Hepatocyte (in vitro differentiated cells): ENCODE measurements around the gene SIM2. TPM values are rescaled to one million over a fixed set of nuclear protein-coding genes. Genes with fewer than 3 reads are reported as not detected.

Source experiments
- DNase-seq: peaks from one replicate; pipeline ENCODE4 v3.0.0-alpha.2; 2016; ENCODE audit warnings: low spot score
- H2AFZ ChIP-seq: fragments of 200-600 bp; sonication (generic); 2 replicates; pipeline ENCODE4 v1.6.0; 2016; ENCODE audit warnings: antibody characterized with exemption, mild to moderate bottlenecking
- H3K27ac ChIP-seq: fragments of 200-600 bp; sonication (generic); 2 replicates; pipeline ENCODE4 v1.5.1; 2016; ENCODE audit warnings: mild to moderate bottlenecking
- H3K27me3 ChIP-seq: fragments of 200-600 bp; sonication (generic); 2 replicates; pipeline ENCODE4 v1.6.1; 2016
- H3K36me3 ChIP-seq: fragments of 200-600 bp; sonication (generic); replicated peaks from 2 replicates; pipeline ENCODE4 v1.5.1; 2016; ENCODE audit warnings: low read depth; ENCODE audit not compliant: insufficient read depth
- H3K4me1 ChIP-seq: fragments of 200-600 bp; sonication (generic); 2 replicates; pipeline ENCODE4 v1.5.1; 2016; ENCODE audit warnings: mild to moderate bottlenecking, moderate library complexity; ENCODE audit not compliant: insufficient read depth
- H3K4me2 ChIP-seq: fragments of 200-600 bp; sonication (generic); 2 replicates; pipeline ENCODE4 v1.6.0; 2016
- H3K4me3 ChIP-seq: fragments of 200-600 bp; sonication (generic); 2 replicates; pipeline ENCODE4 v1.5.1; 2016; ENCODE audit warnings: mild to moderate bottlenecking
- H3K79me2 ChIP-seq: fragments of 200-600 bp; sonication (generic); 2 replicates; pipeline ENCODE4 v1.6.0; 2017; ENCODE audit warnings: mild to moderate bottlenecking
- H3K9me2 ChIP-seq: fragments of 200-600 bp; sonication (generic); replicated peaks from 2 replicates; pipeline ENCODE4 v1.6.0; 2017; ENCODE audit warnings: mild to moderate bottlenecking; ENCODE audit not compliant: insufficient read depth
- H3K9me3 ChIP-seq: fragments of 200-600 bp; sonication (generic); 2 replicates; pipeline ENCODE4 v1.5.1; 2016; ENCODE audit warnings: low read depth, mild to moderate bottlenecking
- H4K20me1 ChIP-seq: fragments of 200-600 bp; sonication (generic); 2 replicates; pipeline ENCODE4 v1.6.0; 2016; ENCODE audit warnings: mild to moderate bottlenecking; ENCODE audit not compliant: insufficient read depth, poor library complexity, severe bottlenecking
- EZH2 ChIP-seq: fragments of 200-600 bp; sonication (generic); IDR thresholded peaks from 2 replicates; pipeline ENCODE4 v1.6.1; 2016; ENCODE audit warnings: antibody characterized with exemption, mild to moderate bottlenecking, borderline replicate concordance
- EZH2phosphoT487 ChIP-seq: fragments of 200-600 bp; sonication (generic); IDR thresholded peaks from one replicate; pipeline ENCODE4 v1.6.1; 2018; ENCODE audit warnings: antibody characterized with exemption, mild to moderate bottlenecking, low read depth, moderate library complexity; ENCODE audit not compliant: unreplicated experiment, severe bottlenecking
- WGBS: methylation state at CpG from one replicate; pipeline ENCODE4 v1.1.6; 2016; ENCODE audit warnings: low lambda C conversion rate; ENCODE audit errors: missing lambda C conversion rate; 5-methylcytosine and 5-hydroxymethylcytosine counted together
- polyA plus RNA-seq: library from polyadenylated mRNA; unstranded; fragments of >200 nt; fragmentation: Nextera tagmentation; extraction: Ambion mirVana; gene quantifications from 2 replicates; pipeline ENCODE4 v1.2.1, GENCODE V29; 2016
- total RNA-seq: library from RNA; depleted of rRNA; stranded (reverse); fragments of >200 nt; gene quantifications from 2 replicates; pipeline ENCODE4 v1.2.3, GENCODE V29; 2014
- TF ChIP-seq, protein P1 (sequence below): fragments of 200-600 bp; sonication (generic); IDR thresholded peaks from 2 replicates; pipeline ENCODE4 v1.5.1; 2016; ENCODE audit warnings: antibody characterized with exemption, mild to moderate bottlenecking; ENCODE audit not compliant: poor library complexity

Gene SIM2
- total and polyA plus RNA-seq, 2 experiments from 2014 or later: 0.20 to 0.35 TPM

DNA sequence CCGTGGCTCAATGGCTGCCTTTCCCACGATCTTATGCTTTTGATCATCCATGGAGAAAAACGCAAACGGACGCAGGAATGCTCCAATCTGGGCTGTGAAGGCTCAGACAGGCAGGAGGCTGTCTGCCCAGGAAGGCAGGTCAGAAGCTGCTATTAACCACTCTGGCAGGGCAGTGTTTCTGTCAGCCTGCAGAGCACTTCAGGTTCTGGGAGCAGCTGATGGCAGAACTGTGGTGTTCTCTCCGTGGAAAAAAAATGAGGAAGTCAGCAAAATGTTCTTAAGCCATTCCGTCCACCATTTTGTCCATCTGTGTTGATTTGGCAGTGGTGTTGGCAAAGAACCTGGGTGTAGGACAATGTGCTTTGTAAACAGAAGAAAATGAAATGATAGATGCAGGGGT lies 91.7 kb downstream of the SIM2 start:
- Histone ChIP-seq H3K27ac (no peak overlapping the region), H3K4me3 (no peak overlapping the region), H3K4me2 (no peak overlapping the region), H3K36me3 (no peaks in the 10 kb centered on the region), H3K9me3 (no peaks in the 10 kb centered on the region), H2AFZ (no peak overlapping the region), H3K79me2 (no peaks in the 10 kb centered on the region), H4K20me1 (no peaks in the 10 kb centered on the region), H3K27me3 (no peaks in the 10 kb centered on the region), H3K4me1 (peaks cover 6% of the 10 kb centered on the region), H3K9me2 (no peaks in the 10 kb centered on the region)
- 79% methylated on average over 7 of the region's 7 CpGs for WGBS
- TF ChIP-seq, protein P1, sequence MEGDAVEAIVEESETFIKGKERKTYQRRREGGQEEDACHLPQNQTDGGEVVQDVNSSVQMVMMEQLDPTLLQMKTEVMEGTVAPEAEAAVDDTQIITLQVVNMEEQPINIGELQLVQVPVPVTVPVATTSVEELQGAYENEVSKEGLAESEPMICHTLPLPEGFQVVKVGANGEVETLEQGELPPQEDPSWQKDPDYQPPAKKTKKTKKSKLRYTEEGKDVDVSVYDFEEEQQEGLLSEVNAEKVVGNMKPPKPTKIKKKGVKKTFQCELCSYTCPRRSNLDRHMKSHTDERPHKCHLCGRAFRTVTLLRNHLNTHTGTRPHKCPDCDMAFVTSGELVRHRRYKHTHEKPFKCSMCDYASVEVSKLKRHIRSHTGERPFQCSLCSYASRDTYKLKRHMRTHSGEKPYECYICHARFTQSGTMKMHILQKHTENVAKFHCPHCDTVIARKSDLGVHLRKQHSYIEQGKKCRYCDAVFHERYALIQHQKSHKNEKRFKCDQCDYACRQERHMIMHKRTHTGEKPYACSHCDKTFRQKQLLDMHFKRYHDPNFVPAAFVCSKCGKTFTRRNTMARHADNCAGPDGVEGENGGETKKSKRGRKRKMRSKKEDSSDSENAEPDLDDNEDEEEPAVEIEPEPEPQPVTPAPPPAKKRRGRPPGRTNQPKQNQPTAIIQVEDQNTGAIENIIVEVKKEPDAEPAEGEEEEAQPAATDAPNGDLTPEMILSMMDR: no peak
- TF ChIP-seq EZH2phosphoT487 (no peak), EZH2 (no peak)
- no peak for DNase-seq

DNA sequence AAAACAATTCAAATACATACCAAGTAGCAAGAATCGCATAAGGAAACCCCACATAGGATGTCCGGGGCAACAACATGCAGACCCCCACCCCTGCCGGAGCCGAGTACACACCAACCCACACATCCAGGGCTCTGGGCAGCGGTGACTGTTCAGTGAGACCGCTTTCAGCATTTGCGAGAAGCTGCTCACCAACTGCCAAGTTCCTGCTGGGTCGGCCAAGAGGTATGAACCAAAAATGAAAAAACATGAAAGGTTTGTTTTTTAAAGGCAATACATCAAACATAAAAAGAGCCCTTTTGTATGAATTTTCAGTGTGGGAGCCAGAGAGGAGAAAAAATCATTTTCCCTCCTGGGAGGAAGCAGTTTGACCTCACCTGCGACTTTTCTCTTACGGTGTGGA lies 92.3 kb downstream of the SIM2 start:
- Histone ChIP-seq H3K27ac (no peak overlapping the region), H3K27me3 (no peaks in the 10 kb centered on the region), H2AFZ (no peak overlapping the region), H3K36me3 (no peaks in the 10 kb centered on the region), H3K9me2 (no peaks in the 10 kb centered on the region), H3K4me3 (no peak overlapping the region), H3K4me2 (no peak overlapping the region), H3K9me3 (no peaks in the 10 kb centered on the region), H4K20me1 (no peaks in the 10 kb centered on the region), H3K4me1 (peaks cover 6% of the 10 kb centered on the region), H3K79me2 (no peaks in the 10 kb centered on the region)
- 89% methylated on average over 10 of the region's 10 CpGs for WGBS
- no peak for DNase-seq
- TF ChIP-seq EZH2phosphoT487: no peak
- TF ChIP-seq, protein P1: no peak
- TF ChIP-seq EZH2: no peak

DNA sequence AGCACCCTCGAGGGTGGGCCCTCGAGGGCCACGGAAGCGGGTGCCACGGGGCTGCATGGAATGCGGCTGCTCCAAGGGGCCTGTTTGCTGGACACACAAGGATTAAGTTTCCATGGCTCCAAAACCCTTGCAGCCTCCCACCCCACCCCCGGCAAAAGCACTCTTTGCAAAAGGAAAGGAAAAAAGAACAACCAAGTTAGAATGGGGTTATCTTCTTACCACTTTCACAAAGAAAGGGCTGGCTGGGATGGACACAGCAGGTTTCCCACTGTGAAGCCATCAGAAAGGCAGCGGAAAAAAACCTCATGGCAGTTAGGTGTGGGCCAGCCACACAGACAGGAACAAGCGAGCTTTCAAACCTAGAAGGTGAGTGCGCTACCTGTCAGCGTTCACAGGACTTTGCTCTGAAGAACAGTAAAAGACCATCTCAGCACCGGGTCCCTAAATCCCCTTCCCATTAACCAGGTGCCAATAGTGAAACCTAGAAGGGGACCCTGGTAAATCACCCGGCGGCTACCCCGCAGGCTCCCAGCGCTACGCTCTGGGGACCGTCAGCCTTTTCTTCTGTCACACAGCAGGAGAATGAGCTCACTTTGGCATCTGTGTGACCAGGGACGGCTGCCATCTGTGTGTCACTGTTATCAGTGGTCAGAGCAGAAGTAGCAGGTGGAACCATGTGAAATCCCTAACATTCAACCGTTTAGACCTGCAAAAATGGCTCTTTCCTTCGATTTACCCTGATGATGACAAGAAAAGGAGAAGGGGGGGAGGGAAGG lies 93.0 kb downstream of the SIM2 start:
- no peaks in the 10 kb centered on the region for H4K20me1 ChIP-seq
- H3K4me1 ChIP-seq: peaks cover 6% of the 10 kb centered on the region
- no peak overlapping the region for H3K4me3 ChIP-seq
- no peaks in the 10 kb centered on the region for H3K9me2 ChIP-seq
- H3K27ac ChIP-seq: no peak overlapping the region
- WGBS: 78% methylated on average over 21 of the region's 21 CpGs
- no peak for TF ChIP-seq EZH2
- TF ChIP-seq, protein P1: no peak
- H3K4me2 ChIP-seq: no peak overlapping the region
- H3K36me3 ChIP-seq: no peaks in the 10 kb centered on the region
- H3K9me3 ChIP-seq: no peaks in the 10 kb centered on the region
- no peaks in the 10 kb centered on the region for H3K27me3 ChIP-seq
- H2AFZ ChIP-seq: no peak overlapping the region
- DNase-seq: no peak
- H3K79me2 ChIP-seq: no peaks in the 10 kb centered on the region
